Activated CD8-positive, alpha-beta T cell treated with anti-CD3 and anti-CD28 coated beads for 36 hours (primary cell): ENCODE data around the gene DTYMK. TPM values are rescaled to one million over a fixed set of nuclear protein-coding genes. Genes with fewer than 3 reads are reported as not detected.

Source experiments
- ATAC-seq: fragments of 200-7000 bp; cut with Tn5 transposase; one replicate; pipeline ENCODE4 v1.10.0; 2021; ENCODE audit warnings: mild to moderate bottlenecking, moderate library complexity
- CTCF ChIA-PET: fragments of 350-600 bp; sonication (Branson Sonifier 250); formaldehyde crosslinking; loops from one replicate; lab custom pipeline; 2021; ENCODE audit warnings: antibody characterized with exemption; lab: Charles Lee
- POLR2A ChIA-PET: fragments of 350-600 bp; sonication (Branson Sonifier 250); formaldehyde crosslinking; loops from one replicate; lab custom pipeline; 2021; ENCODE audit warnings: antibody characterized with exemption; lab: Charles Lee
- DNase-seq: peaks from one replicate; pipeline ENCODE4 v3.0.0-alpha.2; 2020
- H3K27ac Mint-ChIP-seq: one replicate; pipeline ENCODE4 v1.8.0; 2021; ENCODE audit warnings: mild to moderate bottlenecking, mixed read lengths
- H3K27me3 Mint-ChIP-seq: one replicate; pipeline ENCODE4 v1.8.0; 2021; ENCODE audit warnings: mixed read lengths
- H3K36me3 Mint-ChIP-seq: one replicate; pipeline ENCODE4 v1.8.0; 2021; ENCODE audit warnings: low read depth, mixed read lengths
- H3K4me1 Mint-ChIP-seq: one replicate; pipeline ENCODE4 v1.8.0; 2021; ENCODE audit warnings: low read depth, mixed read lengths
- H3K4me3 Mint-ChIP-seq: one replicate; pipeline ENCODE4 v1.8.0; 2021; ENCODE audit warnings: mild to moderate bottlenecking, moderate library complexity, mixed read lengths
- H3K9me3 Mint-ChIP-seq: one replicate; pipeline ENCODE4 v1.8.0; 2021; ENCODE audit warnings: mixed read lengths
- intact Hi-C: fragments of 100-400 bp; cut with micrococcal nuclease; formaldehyde crosslinking; loops from one replicate; pipeline ENCODE4 v1.10.0; 2022
- total RNA-seq, 2 experiments: library from RNA; stranded (reverse); gene quantifications; one replicate each; pipeline ENCODE4 v1.2.3, GENCODE V29; 2021
- TF ChIP-seq, protein P1 (sequence below): fragments of 200-600 bp; IDR thresholded peaks from one replicate; pipeline ENCODE4 v1.8.0; 2022; ENCODE audit warnings: antibody characterized with exemption, mild to moderate bottlenecking

Gene DTYMK, protein sequence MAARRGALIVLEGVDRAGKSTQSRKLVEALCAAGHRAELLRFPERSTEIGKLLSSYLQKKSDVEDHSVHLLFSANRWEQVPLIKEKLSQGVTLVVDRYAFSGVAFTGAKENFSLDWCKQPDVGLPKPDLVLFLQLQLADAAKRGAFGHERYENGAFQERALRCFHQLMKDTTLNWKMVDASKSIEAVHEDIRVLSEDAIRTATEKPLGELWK
- total RNA-seq, result 10 to 100 TPM; 87.1 to 91.9 TPM

DNA sequence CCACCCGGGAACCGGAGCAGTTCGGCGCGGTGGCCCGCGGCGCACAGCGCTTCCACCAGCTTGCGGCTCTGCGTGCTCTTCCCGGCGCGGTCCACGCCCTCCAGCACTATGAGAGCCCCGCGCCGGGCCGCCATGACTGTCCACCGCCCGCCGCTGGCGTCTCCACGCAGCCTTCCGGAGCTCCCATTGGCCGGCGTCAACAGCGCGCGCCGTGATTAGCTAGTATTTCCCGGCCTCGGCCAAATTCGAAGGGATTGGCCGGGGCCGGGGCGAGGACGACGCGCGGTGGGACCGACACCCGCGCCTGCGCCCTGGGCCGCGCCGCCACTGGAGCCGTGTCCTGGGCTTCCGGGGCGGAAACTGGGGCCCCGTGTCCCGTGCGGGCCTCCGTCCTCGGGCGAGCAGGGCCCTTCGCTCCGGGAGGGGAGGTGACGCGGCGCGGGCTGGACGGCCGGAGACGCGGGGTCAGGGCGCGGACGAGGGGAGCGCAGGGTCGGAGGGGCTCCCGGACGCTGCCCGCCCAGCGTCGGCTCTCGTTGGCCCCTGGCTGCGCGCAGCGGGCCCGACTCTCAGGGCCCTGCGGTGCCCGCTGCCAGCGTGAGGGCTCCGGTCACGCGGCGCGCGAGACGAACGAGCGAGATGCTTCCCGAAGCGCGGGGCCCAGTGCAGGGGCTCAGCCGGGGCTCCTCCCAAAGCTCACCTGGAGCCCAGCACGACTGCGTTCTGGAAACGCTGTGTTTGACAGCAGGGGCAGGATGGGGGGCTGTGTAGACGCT, at the start of gene DTYMK:
Gene DTYMK, minus strand, starts transcription at position 166 of the 776 bp plus-strand sequence. Its CDS starts 32 bp downstream, at position 134.
- ChIA-PET POLR2A (interaction anchor here (0.7 to 5.7 kb wide), 12 partner anchors 10 to 371 kb away, joined by 3 to 77 read pairs (median 5); partner anchors contain the start of genes D2HGDH, HDLBP, ING5 and SEPTIN2), CTCF (interaction anchor here (0.6 to 1.7 kb wide), 6 partner anchors 12 to 197 kb away, joined by 3 to 8 read pairs (median 6); partner anchors contain the start of genes ING5 and PDCD1)
- Mint-ChIP-seq H3K4me3 (peak within 1 kb of the TSS; percentile 97), H3K9me3 (no peaks in the 10 kb centered on the region), H3K27ac (peak within 1 kb of the TSS; percentile 97), H3K36me3 (peaks cover 54% of the 10 kb centered on the region), H3K27me3 (no peaks in the 10 kb centered on the region), H3K4me1 (peaks cover 28% of the 10 kb centered on the region)
- intact Hi-C loops, result loop anchor here (5.0 kb wide), 1 partner anchor 195 kb away; no protein-coding TSS in a partner anchor
- TF ChIP-seq, protein P1, sequence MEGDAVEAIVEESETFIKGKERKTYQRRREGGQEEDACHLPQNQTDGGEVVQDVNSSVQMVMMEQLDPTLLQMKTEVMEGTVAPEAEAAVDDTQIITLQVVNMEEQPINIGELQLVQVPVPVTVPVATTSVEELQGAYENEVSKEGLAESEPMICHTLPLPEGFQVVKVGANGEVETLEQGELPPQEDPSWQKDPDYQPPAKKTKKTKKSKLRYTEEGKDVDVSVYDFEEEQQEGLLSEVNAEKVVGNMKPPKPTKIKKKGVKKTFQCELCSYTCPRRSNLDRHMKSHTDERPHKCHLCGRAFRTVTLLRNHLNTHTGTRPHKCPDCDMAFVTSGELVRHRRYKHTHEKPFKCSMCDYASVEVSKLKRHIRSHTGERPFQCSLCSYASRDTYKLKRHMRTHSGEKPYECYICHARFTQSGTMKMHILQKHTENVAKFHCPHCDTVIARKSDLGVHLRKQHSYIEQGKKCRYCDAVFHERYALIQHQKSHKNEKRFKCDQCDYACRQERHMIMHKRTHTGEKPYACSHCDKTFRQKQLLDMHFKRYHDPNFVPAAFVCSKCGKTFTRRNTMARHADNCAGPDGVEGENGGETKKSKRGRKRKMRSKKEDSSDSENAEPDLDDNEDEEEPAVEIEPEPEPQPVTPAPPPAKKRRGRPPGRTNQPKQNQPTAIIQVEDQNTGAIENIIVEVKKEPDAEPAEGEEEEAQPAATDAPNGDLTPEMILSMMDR, result no peak
- DNase-seq (peak; percentile 97), ATAC-seq (peak; percentile 97)

DNA sequence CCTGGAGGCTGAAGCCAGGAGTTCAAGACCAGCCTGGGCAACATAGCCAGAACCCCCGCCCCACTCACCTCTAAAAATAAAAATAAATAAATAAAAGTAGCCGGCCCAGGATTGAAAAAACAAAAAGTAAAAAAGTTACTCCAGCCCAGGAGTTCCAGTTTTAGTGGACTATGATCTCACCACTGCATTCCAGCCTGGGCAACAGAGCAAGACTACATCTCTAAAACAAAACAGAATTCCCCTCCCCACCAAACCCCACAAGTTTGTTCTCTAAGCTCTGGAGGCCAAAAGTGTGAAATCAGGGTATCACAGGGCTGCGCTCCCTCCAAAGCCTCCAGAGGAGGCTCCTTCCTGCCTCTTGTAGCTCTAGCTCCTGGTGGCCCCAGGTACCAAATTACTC, 49.5 kb upstream of the DTYMK start:
- intact Hi-C loops, result loop anchor here (10.0 kb wide), 1 partner anchor 129 kb away; the partner anchor contains the start of gene RTP5
- Mint-ChIP-seq H3K9me3 (no peaks in the 10 kb centered on the region), H3K27ac (peak overlapping the region; percentile 26), H3K27me3 (no peaks in the 10 kb centered on the region), H3K4me3 (peak overlapping the region; percentile 84), H3K36me3 (peaks cover 22% of the 10 kb centered on the region), H3K4me1 (peaks cover 52% of the 10 kb centered on the region)
- no peak for DNase-seq
- TF ChIP-seq, protein P1, result no peak
- ATAC-seq, result no peak
- POLR2A ChIA-PET, result interaction anchor here (0.9 to 2.9 kb wide), 2 partner anchors 68 to 132 kb away, joined by 3 to 11 read pairs; partner anchors contain the start of gene RTP5
- CTCF ChIA-PET, result interaction anchor here (1.4 kb wide), 1 partner anchor 143 kb away, joined by 7 read pairs; no protein-coding TSS in a partner anchor

DNA sequence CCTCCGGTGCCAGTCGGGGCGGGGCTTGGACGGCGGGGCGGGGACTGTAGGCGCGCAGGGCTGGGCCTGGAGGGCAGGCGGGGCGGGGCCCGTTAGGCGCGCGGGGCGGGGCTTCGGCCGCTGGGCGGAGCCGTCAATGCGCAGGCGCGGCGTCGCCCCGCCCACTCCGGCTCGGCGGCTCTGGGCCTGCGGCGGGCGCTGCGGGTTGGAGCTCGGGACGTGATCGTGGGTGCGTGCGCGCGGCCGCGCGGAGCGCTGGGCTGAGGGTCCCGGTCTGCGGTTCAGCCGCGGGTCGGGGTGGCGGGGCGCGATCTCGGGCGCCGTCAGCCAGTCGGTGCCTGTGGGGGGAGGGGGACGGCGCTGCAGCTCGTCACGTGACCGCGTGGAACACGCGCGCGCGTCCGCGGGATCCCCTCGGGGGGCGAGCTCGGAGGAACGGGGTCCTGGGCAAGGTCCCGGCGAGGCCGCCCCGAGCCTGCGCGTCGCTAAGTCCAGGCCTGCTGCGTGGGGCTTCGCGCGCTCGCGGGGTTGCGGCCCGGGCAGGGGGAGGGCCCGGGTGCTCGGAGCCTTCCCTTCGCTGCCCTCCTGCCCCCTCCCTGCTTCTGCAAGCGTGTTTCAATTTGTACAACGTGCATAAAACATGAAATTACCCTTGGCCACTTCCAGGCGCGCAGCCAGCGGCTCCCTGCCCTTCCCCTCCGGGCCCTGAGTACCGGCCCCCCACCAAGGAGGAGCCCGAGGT, 48.0 kb upstream of the DTYMK start, which contains the start of gene D2HGDH:
Gene D2HGDH, plus strand, starts transcription at position 164 of the 742 bp plus-strand sequence. CDS start 595 bp downstream, outside the sequence.
- POLR2A ChIA-PET, result interaction anchor here (1.0 to 2.9 kb wide), 8 partner anchors 10 to 147 kb away, joined by 3 to 15 read pairs (median 7); partner anchors contain the start of genes DTYMK, ING5 and RTP5
- H3K27ac Mint-ChIP-seq, result peak within 1 kb of the TSS; percentile 69
- H3K4me3 Mint-ChIP-seq, result peak within 1 kb of the TSS; percentile 84
- peak; percentile 97 for DNase-seq
- no peaks in the 10 kb centered on the region for H3K27me3 Mint-ChIP-seq
- H3K4me1 Mint-ChIP-seq, result peaks cover 53% of the 10 kb centered on the region
- CTCF ChIA-PET, result interaction anchor here (0.9 to 5.4 kb wide), 5 partner anchors 28 to 144 kb away, joined by 3 to 38 read pairs (median 6); partner anchors contain the start of gene ING5
- ATAC-seq, result peak; percentile 97
- H3K36me3 Mint-ChIP-seq, result peaks cover 18% of the 10 kb centered on the region
- intact Hi-C loops, result loop anchor here (10.0 kb wide), 1 partner anchor 130 kb away; the partner anchor contains the start of gene RTP5
- no peaks in the 10 kb centered on the region for H3K9me3 Mint-ChIP-seq
- TF ChIP-seq, protein P1, result no peak

DNA sequence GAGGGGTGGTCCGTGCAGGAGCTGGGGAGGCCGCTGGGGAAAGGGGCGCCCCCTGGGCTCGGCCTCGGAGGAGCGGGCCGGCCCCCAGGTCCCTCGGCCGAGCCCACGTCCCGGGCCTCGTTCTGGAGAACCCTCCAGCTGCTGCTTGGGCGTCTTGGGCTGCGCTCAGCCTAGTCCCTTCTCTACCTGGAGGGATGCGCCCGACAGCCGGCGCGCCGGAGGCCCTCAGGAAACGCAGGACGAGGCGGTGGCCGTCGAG, 47.5 kb upstream of the DTYMK start:
- Mint-ChIP-seq H3K27me3 (no peaks in the 10 kb centered on the region), H3K36me3 (peaks cover 18% of the 10 kb centered on the region), H3K27ac (no peak overlapping the region), H3K4me1 (peaks cover 49% of the 10 kb centered on the region), H3K9me3 (no peaks in the 10 kb centered on the region), H3K4me3 (peak overlapping the region; percentile 84)
- ChIA-PET POLR2A (interaction anchor here (1.1 to 2.9 kb wide), 7 partner anchors 10 to 147 kb away, joined by 4 to 15 read pairs (median 8); partner anchors contain the start of genes DTYMK, ING5 and RTP5), CTCF (interaction anchor here (0.7 to 5.4 kb wide), 7 partner anchors 10 to 145 kb away, joined by 3 to 38 read pairs (median 5); partner anchors contain the start of gene ING5)
- intact Hi-C loops, result loop anchor here (10.0 kb wide), 1 partner anchor 131 kb away; the partner anchor contains the start of gene RTP5
- DNase-seq, result no peak
- peak; percentile 17 for ATAC-seq
- TF ChIP-seq, protein P1, result no peak
